SKM-1 treated with dmso at 0.1 percent for 144 hours (cell line): ENCODE results near the gene ARHGAP27.
"Not testable (repeated sequence)": the region's sequence is repeated elsewhere in the genome, so short reads cannot be mapped to it uniquely, and the experiment has no call there.

Source experiments
- DNase-seq: peaks from one replicate; lab custom pipeline; 2025; ENCODE audit not compliant: unreplicated experiment; lab: John Stamatoyannopoulos, UW

The ARHGAP27 gene

GRCh38 chr17:45366691-45367090, 66.0 kb downstream of the ARHGAP27 start:
- DNase-seq: no peak

GRCh38 chr17:45366049-45366448, 66.6 kb downstream of the ARHGAP27 start:
- no peak for DNase-seq

GRCh38 chr17:45364531-45365390, 67.9 kb downstream of the ARHGAP27 start:
- DNase-seq: no peak

DNA sequence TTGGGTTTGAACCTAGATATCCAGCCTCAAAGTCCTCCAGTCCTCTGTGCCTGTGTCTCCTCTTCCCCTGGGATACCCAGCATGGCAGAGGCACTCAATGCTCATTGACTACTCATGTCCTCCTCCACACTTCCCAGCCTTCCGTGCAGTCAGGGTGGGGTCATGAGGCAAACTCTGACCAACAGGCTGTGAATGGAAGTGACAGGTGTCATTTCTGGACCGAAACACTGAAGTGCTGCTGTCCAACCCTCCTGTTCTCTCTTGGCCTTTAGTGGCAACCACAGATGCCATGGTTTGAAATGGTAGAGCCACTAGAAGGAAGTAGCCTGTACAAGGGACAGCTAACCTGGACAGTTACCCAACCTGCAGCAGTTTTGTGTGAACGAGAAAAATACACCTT, 69.2 kb downstream of the ARHGAP27 start:
- DNase-seq: no peak

DNA sequence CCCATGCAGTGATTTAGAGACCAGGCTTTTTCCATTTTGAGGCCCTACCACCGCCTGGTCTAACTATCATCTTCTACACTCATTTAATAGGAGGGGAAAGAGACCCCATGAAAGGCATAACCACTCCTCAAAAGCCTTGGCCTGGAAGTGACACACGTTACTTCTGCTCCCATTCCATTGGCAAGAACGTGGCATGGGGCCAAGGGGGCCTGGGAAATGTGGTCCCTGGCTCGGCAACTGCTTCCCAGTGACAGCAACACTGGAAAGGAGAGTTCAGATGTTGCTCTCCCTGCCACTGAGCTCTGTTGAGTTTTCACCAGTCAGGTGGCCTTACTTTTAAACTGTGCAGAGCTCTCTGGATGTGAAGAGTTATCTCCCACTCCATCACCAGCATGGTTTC, 70.7 kb downstream of the ARHGAP27 start:
- DNase-seq: no peak

- DNase-seq: no peak
Observed at GRCh38 chr17:45361451-45361850, 71.2 kb downstream of the ARHGAP27 start.

- no peak for DNase-seq
Observed at GRCh38 chr17:45357364-45357997, 75.2 kb downstream of the ARHGAP27 start.

- no peak for DNase-seq
Observed at GRCh38 chr17:45355087-45355486, 77.6 kb downstream of the ARHGAP27 start.

DNA sequence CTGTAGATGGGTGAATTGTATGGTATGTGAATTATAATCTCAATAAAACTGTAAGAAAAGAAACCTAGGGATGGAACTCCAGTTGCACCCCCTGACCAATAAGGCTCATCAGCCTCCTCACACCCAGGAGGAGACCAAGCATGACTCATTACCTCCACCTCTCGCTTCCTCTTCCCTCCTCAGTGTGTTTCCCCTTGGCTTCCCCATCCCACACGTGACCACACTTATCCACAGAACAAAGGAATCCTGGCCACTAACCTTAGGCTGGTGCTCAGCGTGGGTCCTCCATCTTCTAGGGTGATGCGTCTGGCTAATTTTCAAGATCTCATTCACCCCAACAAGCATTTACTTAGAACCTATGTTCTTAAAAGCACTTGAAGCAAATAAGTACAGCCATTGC, 79.6 kb downstream of the ARHGAP27 start:
- DNase-seq: peak; percentile 22

- DNase-seq: no peak
Observed at GRCh38 chr17:45351831-45352230, 80.8 kb downstream of the ARHGAP27 start.

DNA sequence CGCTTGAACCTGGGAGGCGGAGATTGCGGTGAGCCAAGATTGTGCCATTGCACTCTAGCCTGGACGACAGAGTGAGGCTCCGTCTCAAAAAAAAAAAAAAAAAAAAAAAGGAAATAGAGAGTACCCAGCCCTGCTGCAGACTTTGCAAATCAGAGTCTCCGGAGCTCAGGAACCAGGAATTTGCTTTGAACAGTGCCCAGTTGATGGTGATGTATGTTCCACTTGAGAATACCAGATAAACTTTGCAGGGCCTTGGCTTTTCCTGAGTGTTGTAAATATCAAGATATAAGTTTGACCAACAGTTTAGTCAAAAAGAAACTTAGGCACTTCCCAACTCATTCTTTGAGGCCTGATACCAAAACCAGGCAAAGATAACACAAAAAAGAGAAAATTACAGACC, 85.2 kb downstream of the ARHGAP27 start:
- no peak for DNase-seq

DNA sequence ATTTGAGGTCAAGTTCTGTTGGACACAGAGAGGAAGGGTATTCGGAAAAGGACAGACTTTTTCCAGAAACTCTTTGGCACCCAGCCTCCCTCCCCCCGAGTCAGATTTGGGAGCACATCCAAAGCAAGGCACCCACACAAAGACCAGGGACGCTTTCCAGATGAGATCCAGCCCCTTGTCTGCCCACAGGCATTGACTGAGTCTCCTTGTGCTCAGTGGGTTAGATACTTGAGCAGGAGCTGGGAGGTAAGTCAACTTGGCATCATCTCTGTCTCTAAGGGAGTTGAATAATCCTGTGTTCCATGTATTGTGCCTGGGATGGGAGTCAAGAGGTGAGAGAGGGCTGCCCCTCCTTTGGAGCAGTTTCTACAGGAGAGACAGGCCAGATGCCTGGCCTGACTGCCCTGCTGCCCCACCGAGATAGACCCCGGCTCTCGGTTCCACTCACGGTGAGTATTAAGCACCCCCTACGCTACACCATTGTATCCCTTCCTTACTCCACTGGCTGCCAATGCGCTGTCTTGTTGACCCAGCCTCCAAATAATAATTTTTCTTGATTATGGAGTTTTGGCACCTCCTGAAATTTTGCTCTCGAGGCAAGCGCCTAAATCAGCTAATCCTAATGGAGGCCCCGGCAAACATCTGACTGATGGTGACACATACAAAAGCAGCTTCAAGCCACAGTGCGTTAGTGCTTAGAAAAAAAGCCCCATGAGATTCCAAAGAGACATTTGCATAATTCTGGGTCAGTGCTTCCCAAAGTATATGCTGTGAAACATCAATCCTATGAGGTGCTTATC, 86.3 kb downstream of the ARHGAP27 start:
- no peak for DNase-seq

DNA sequence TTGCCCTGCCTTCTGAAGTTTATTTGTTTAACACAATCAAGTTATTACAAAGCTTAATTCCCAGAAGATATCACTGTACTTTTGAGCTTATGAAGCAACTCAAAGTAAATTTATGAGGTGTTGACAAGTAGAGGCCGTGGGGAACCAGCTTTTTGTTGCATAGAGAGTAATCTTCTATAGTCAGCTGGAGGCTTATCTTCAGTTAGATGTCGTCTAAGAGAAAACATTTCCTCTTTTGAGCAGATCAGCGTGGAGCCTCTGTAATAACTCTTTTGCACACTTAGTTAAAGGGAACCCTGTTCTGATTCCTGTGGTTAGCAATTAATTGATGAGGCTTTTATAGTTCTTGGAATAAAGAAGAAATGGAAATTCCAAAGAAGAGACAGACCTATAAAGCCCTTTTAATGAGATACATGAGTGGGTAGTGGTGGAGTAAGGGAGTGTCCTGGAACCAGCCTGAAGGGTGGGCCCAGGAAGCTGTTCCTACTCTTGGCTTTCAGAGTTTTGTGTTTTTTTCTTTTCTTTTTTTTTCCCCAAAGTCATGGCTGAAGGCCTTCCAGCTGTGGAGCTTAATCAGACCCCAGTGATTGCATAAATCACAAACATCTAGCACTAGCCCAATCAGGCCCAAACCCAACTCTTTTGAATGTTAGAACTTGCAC, 87.0 kb downstream of the ARHGAP27 start:
- DNase-seq: no peak

GRCh38 chr17:45345246-45345553, 87.5 kb downstream of the ARHGAP27 start:
- DNase-seq: no peak

DNA sequence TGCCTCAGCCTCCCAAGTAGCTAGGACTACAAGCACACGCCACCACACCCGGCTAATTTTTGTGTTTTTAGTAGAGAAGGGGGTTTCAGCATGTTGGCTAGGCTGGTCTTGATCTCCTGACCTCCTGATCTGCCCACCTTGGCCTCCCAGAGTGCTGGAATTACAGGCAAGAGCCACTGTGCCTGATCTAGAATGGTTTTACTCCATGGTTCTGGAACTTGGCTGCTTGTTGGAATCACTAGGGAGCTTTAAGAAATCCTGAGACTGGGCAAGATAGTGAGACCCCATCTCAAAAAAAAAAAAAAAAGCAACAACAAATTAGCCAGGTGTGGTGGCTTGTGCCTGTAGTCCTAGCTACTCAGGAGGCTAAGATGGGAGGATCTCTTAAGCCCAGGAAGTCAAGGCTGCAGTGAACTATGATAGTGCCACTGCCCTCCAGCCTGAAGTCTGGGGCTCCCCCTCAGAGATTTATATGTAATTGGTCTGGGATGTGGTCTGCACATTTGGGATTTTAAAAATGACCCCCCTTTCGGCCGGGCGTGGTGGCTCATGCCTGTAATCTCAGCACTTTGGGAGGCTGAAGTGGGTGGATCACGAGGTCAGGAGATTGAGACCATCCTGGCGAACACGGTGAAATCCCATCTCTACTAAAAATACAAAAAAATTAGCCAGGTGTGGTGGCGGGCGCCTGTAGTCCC, 88.6 kb downstream of the ARHGAP27 start:
- DNase-seq: not testable (repeated sequence)
